GM12878 (cell line): Measurements from ENCODE around the gene UBE2F. TPM values are rescaled to one million over a fixed set of nuclear protein-coding genes. Genes with fewer than 3 reads are reported as not detected.

Experiments
- ATAC-seq: fragments of 200-7000 bp; cut with Tn5 transposase; 3 replicates; pipeline ENCODE4 v1.9.1; 2020; ENCODE audit warnings: mild to moderate bottlenecking, moderate library complexity
- BruUV-seq: library from RNA; stranded (reverse); fragments of 400-500 nt; replicated peaks from 2 replicates; lab custom pipeline; 2021; lab: Mats Ljungman, UMichigan
- CTCF ChIA-PET: fragments of 300-600 bp; sonication (Branson Sonifier 250); formaldehyde crosslinking; extraction: SDS; loops from one replicate; lab custom pipeline; 2021; ENCODE audit warnings: inconsistent platforms; lab: Yijun Ruan, JAX
- POLR2A ChIA-PET: fragments of 350-600 bp; formaldehyde crosslinking; extraction: SDS; loops from one replicate; lab custom pipeline; 2021; ENCODE audit warnings: inconsistent platforms; lab: Charles Lee
- RAD21 ChIA-PET: fragments of 300-600 bp; sonication (Branson Sonifier 250); formaldehyde crosslinking; loops from one replicate; lab custom pipeline; 2023; ENCODE audit warnings: antibody characterized with exemption; ENCODE audit not compliant: unreplicated experiment; lab: Charles Lee
- SMC1A ChIA-PET: fragments of 300-600 bp; sonication (Branson Sonifier 250); formaldehyde crosslinking; loops from one replicate; lab custom pipeline; 2023; ENCODE audit not compliant: unreplicated experiment, uncharacterized antibody; lab: Charles Lee
- DNase-seq: peaks from one replicate; pipeline ENCODE4 v3.0.0-alpha.2; 2011; ENCODE audit warnings: low read depth, low spot score
- FAIRE-seq: peaks from 3 replicates; lab custom pipeline; 2011; peaks lifted over from hg19 to GRCh38; lab: Jason Lieb, UNC
- H2AFZ ChIP-seq: 2 replicates; pipeline ENCODE4 v1.6.0; 2011; ENCODE audit warnings: low read depth, low read length, control low read depth; ENCODE audit not compliant: control insufficient read depth
- H3K27ac ChIP-seq: 2 replicates; pipeline ENCODE4 v1.5.1; 2011; ENCODE audit warnings: control low read depth; ENCODE audit not compliant: control insufficient read depth, insufficient read depth
- H3K27me3 ChIP-seq, 2 experiments: replicated peaks in 1 of 2; 2 replicates each; pipeline versions ENCODE4 v1.6.0 to v1.6.1; 2011; ENCODE audit warnings: low read length in 1 of 2; ENCODE audit not compliant: control insufficient read depth in 2 of 2, insufficient read depth in 2 of 2
- H3K36me3 ChIP-seq, 2 experiments: 2 replicates each; pipeline ENCODE4 v1.5.1; 2011; ENCODE audit warnings: low read length in 1 of 2; ENCODE audit not compliant: control insufficient read depth in 2 of 2, insufficient read depth in 2 of 2
- H3K4me1 ChIP-seq: 2 replicates; pipeline ENCODE4 v1.6.1; 2011; ENCODE audit warnings: mild to moderate bottlenecking, low read length, moderate library complexity, mixed read lengths; ENCODE audit not compliant: control insufficient read depth, insufficient read depth
- H3K4me2 ChIP-seq: 2 replicates; pipeline ENCODE4 v1.6.0; 2011; ENCODE audit warnings: control low read depth; ENCODE audit not compliant: control insufficient read depth, insufficient read depth
- H3K4me3 ChIP-seq: fragments of 200-600 bp; sonication (generic); 2 replicates; pipeline ENCODE4 v1.5.1; 2016
- H3K79me2 ChIP-seq: 2 replicates; pipeline ENCODE4 v1.6.0; 2011; ENCODE audit warnings: low read length; ENCODE audit not compliant: control insufficient read depth, insufficient read depth
- H3K9ac ChIP-seq: 2 replicates; pipeline ENCODE4 v1.8.0; 2011; ENCODE audit warnings: low read length, control low read depth, mixed read lengths; ENCODE audit not compliant: control insufficient read depth, insufficient read depth
- H3K9me3 ChIP-seq: replicated peaks from 3 replicates; pipeline ENCODE4 v1.5.1; 2011; ENCODE audit warnings: mild to moderate bottlenecking, low read length; ENCODE audit not compliant: control insufficient read depth, insufficient read depth
- H4K20me1 ChIP-seq: 2 replicates; pipeline ENCODE4 v1.6.0; 2011; ENCODE audit not compliant: control insufficient read depth, insufficient read depth
- EED ChIP-seq: sonication (generic); IDR thresholded peaks from 2 replicates; pipeline ENCODE4 v1.6.1; 2016; ENCODE audit warnings: antibody characterized with exemption, low read depth
- NFIC ChIP-seq: IDR thresholded peaks from 2 replicates; pipeline ENCODE4 v1.6.1; 2012; ENCODE audit warnings: low read depth, mild to moderate bottlenecking, inconsistent platforms, low read length, moderate library complexity
- NR2F1 ChIP-seq: fragments of 450-650 bp; conservative IDR thresholded peaks from 2 replicates; pipeline ENCODE4 v1.6.1; 2017; ENCODE audit warnings: mild to moderate bottlenecking
- SMC3 ChIP-seq: IDR thresholded peaks from 2 replicates; pipeline ENCODE4 v1.6.1; 2011; ENCODE audit warnings: low read length, improper control_type of control experiment, borderline replicate concordance
- YY1 ChIP-seq: IDR thresholded peaks from 2 replicates; pipeline ENCODE4 v1.6.1; 2011; ENCODE audit warnings: low read depth, mild to moderate bottlenecking, low read length
- WGBS: methylation state at CpG from one replicate; pipeline ENCODE4 v1.1.6; 2016; ENCODE audit warnings: low lambda C conversion rate; ENCODE audit not compliant: insufficient replicate concordance, insufficient coverage; ENCODE audit errors: missing lambda C conversion rate; 5-methylcytosine and 5-hydroxymethylcytosine counted together
- in situ Hi-C: fragments of 300-500 bp; cut with MboI; formaldehyde crosslinking; loops from 9 replicates; pipeline ENCODE4 v1.14.3; 2018; ENCODE audit warnings: mixed read lengths
- intact Hi-C: fragments of 100-400 bp; cut with micrococcal nuclease; formaldehyde crosslinking; loops from one replicate; pipeline ENCODE4 v1.14.2; 2022; ENCODE audit not compliant: unreplicated experiment
- polyA plus RNA-seq, 11 experiments: library from polyadenylated mRNA; depleted of rRNA in 4 of 11; unstranded in 6 of 11; stranded (reverse) in 5 of 11; fragments of >200 nt; fragmentation: Nextera tagmentation in 4 of 11; fragmentation: Illumina TruSeq in 1 of 11; extraction: Ambion mirVana in 4 of 11; extraction: Trizol in 1 of 11; gene quantifications; 1 replicate in 1 of 11; 2 replicates in 10 of 11; pipeline versions ENCODE4 v1.2.1 to v1.2.3, GENCODE V29; 2011 to 2016; ENCODE audit warnings: inconsistent platforms in 2 of 11, missing spikeins in 2 of 11, low read depth in 1 of 11
- small RNA-seq: library from RNA; depleted of rRNA; stranded (forward); fragments of <200 nt; gene quantifications from one replicate; pipeline ENCODE3, GENCODE V24; 2014
- total RNA-seq, 4 experiments: library from RNA; depleted of rRNA in 3 of 4; stranded (reverse); fragments of >200 nt in 3 of 4; fragmentation: Illumina TruSeq in 1 of 4; extraction: Trizol in 1 of 4; gene quantifications; 2 replicates each; pipeline versions ENCODE4 v1.2.1 to v1.2.3, GENCODE V29; 2013 to 2021
- TF ChIP-seq, protein P1 (sequence below): fragments of 450-650 bp; IDR thresholded peaks from 2 replicates; pipeline ENCODE4 v1.6.1; 2016; ENCODE audit warnings: mild to moderate bottlenecking, moderate library complexity, borderline replicate concordance
- TF ChIP-seq, protein P2 (sequence below): IDR thresholded peaks from 2 replicates; pipeline ENCODE4 v1.6.1; 2011; ENCODE audit warnings: low read depth, low read length, improper control_type of control experiment, borderline replicate concordance

Gene UBE2F
- total and polyA plus RNA-seq, 10 of the 15 experiments (the other 5 are each of a cell fraction or from before 2014, with no cell fraction given): 12.3 to 64.4 (median 31.5) TPM

DNA sequence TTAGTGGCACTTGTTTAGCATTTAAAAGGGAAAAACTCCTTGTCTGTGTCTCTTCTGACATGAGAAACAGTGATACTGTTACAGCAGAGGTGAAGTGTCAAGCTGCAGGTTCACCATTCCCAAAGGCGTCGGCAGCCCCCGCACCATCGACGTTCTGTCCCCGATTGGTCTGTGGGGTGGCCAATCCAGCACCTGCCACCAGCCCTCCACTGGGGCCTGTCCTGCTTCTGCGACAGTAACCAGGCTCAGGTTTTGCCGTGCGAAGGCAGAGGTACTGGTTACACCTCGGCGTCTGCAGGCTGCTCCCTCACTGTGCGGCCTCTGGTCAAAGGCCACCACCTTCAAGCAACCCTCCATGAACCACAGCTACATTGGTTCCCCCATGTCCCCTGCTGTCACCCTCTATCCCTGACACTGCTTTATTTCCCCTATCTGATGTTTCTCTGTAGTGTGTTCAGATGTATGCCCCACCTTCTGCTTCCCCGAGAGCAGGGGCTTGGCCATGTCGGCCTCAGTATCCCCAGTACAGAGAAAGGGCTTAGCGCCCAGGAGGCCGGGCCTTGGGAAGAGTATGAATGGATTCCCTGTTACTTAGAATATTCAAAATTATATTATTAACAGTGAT lies 124.7 kb downstream of the UBE2F start:
- CTCF ChIA-PET: no interaction called here
- intact Hi-C loops: no loop called here
- no peaks in the 10 kb centered on the region for H3K79me2 ChIP-seq
- no peaks in the 10 kb centered on the region for H3K27me3 ChIP-seq
- SMC1A ChIA-PET: no interaction called here
- no peak overlapping the region for H2AFZ ChIP-seq
- BruUV-seq: no TSS peak
- H3K9me3 ChIP-seq: no peaks in the 10 kb centered on the region
- no peak overlapping the region for H3K9ac ChIP-seq
- TF ChIP-seq EED (no peak), NR2F1 (no peak), SMC3 (no peak), NFIC (no peak), YY1 (no peak)
- TF ChIP-seq, protein P1, sequence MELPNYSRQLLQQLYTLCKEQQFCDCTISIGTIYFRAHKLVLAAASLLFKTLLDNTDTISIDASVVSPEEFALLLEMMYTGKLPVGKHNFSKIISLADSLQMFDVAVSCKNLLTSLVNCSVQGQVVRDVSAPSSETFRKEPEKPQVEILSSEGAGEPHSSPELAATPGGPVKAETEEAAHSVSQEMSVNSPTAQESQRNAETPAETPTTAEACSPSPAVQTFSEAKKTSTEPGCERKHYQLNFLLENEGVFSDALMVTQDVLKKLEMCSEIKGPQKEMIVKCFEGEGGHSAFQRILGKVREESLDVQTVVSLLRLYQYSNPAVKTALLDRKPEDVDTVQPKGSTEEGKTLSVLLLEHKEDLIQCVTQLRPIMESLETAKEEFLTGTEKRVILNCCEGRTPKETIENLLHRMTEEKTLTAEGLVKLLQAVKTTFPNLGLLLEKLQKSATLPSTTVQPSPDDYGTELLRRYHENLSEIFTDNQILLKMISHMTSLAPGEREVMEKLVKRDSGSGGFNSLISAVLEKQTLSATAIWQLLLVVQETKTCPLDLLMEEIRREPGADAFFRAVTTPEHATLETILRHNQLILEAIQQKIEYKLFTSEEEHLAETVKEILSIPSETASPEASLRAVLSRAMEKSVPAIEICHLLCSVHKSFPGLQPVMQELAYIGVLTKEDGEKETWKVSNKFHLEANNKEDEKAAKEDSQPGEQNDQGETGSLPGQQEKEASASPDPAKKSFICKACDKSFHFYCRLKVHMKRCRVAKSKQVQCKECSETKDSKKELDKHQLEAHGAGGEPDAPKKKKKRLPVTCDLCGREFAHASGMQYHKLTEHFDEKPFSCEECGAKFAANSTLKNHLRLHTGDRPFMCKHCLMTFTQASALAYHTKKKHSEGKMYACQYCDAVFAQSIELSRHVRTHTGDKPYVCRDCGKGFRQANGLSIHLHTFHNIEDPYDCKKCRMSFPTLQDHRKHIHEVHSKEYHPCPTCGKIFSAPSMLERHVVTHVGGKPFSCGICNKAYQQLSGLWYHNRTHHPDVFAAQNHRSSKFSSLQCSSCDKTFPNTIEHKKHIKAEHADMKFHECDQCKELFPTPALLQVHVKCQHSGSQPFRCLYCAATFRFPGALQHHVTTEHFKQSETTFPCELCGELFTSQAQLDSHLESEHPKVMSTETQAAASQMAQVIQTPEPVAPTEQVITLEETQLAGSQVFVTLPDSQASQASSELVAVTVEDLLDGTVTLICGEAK: no peak
- TF ChIP-seq, protein P2, sequence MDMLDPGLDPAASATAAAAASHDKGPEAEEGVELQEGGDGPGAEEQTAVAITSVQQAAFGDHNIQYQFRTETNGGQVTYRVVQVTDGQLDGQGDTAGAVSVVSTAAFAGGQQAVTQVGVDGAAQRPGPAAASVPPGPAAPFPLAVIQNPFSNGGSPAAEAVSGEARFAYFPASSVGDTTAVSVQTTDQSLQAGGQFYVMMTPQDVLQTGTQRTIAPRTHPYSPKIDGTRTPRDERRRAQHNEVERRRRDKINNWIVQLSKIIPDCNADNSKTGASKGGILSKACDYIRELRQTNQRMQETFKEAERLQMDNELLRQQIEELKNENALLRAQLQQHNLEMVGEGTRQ: no peak
- no peak overlapping the region for H3K4me3 ChIP-seq
- no peaks in the 10 kb centered on the region for H4K20me1 ChIP-seq
- H3K36me3 ChIP-seq: peaks cover 1 to 2% of the 10 kb centered on the region in 2 experiments; a peak in 3 of 4 replicates
- H3K4me2 ChIP-seq: no peak overlapping the region
- POLR2A ChIA-PET: no interaction called here
- RAD21 ChIA-PET: no interaction called here
- FAIRE-seq (no peak), DNase-seq (no peak), ATAC-seq (no peak)
- WGBS: 91% methylated on average over 16 of the region's 16 CpGs
- in situ Hi-C loops: no loop called here
- H3K27ac ChIP-seq: no peak overlapping the region
- H3K4me1 ChIP-seq: no peaks in the 10 kb centered on the region

Small RNAs within 50 kb of the gene (small RNA-seq; reads per million reads assigned to genes)
- not detected for gene RNU6-1333P

Other genes starting within 250 kb of the UBE2F start
- gene RBM44, start 168.2 kb upstream of the UBE2F start, total RNA-seq (2014; rRNA removed): 0.62 and 0.98 TPM in 2 replicates
- gene RBM44, start 168.2 kb upstream of the UBE2F start, total RNA-seq (2014; rRNA removed; fragmentation: Illumina TruSeq; extraction: Trizol): 1.1 and 1.5 TPM in 2 replicates
- gene RBM44, start 168.2 kb upstream of the UBE2F start, total RNA-seq (2021): 0.56 and 0.98 TPM in 2 replicates
- gene RBM44, start 168.2 kb upstream of the UBE2F start, polyA plus RNA-seq (2011; rRNA removed): 1.1 and 2.1 TPM in 2 replicates
- 0.87 and 1.3 TPM in 2 replicates for gene RBM44, start 168.2 kb upstream of the UBE2F start, polyA plus RNA-seq (2014; fragmentation: Illumina TruSeq; extraction: Trizol)
- under 1 TPM; 0.14 to 0.20 TPM for gene RBM44, start 168.2 kb upstream of the UBE2F start, polyA plus RNA-seq (2014; fragmentation: Nextera tagmentation; extraction: Ambion mirVana)
- gene RBM44, start 168.2 kb upstream of the UBE2F start, polyA plus RNA-seq (2014; rRNA removed): 0.55 and 1.4 TPM in 2 replicates
- gene RBM44, start 168.2 kb upstream of the UBE2F start, polyA plus RNA-seq (2016; fragmentation: Nextera tagmentation; extraction: Ambion mirVana): under 1 TPM in 1 of 2 experiments, not detected in 1; 0.24 TPM
- gene RAMP1, start 107.4 kb upstream of the UBE2F start, total RNA-seq (2014; rRNA removed): 0.11 and 0.27 TPM in 2 replicates
- gene RAMP1, start 107.4 kb upstream of the UBE2F start, total RNA-seq (2014; rRNA removed; fragmentation: Illumina TruSeq; extraction: Trizol): not detected in 2 replicates
- not detected in 2 replicates for gene RAMP1, start 107.4 kb upstream of the UBE2F start, total RNA-seq (2021)
- 0.12 TPM in 1 of 2 replicates, not detected in the other for gene RAMP1, start 107.4 kb upstream of the UBE2F start, polyA plus RNA-seq (2011; rRNA removed)
- gene RAMP1, start 107.4 kb upstream of the UBE2F start, polyA plus RNA-seq (2014; fragmentation: Illumina TruSeq; extraction: Trizol): not detected in 2 replicates
- gene RAMP1, start 107.4 kb upstream of the UBE2F start, polyA plus RNA-seq (2014; fragmentation: Nextera tagmentation; extraction: Ambion mirVana): not detected
- 0.19 and 0.36 TPM in 2 replicates for gene RAMP1, start 107.4 kb upstream of the UBE2F start, polyA plus RNA-seq (2014; rRNA removed)
- gene RAMP1, start 107.4 kb upstream of the UBE2F start, polyA plus RNA-seq (2016; fragmentation: Nextera tagmentation; extraction: Ambion mirVana): not detected
- 35.4 and 37.9 TPM in 2 replicates for gene SCLY, start 94.0 kb downstream of the UBE2F start, total RNA-seq (2014; rRNA removed)
- 22.6 and 24.4 TPM in 2 replicates for gene SCLY, start 94.0 kb downstream of the UBE2F start, total RNA-seq (2014; rRNA removed; fragmentation: Illumina TruSeq; extraction: Trizol)
- 31.9 and 34.3 TPM in 2 replicates for gene SCLY, start 94.0 kb downstream of the UBE2F start, total RNA-seq (2021)
- gene SCLY, start 94.0 kb downstream of the UBE2F start, polyA plus RNA-seq (2011; rRNA removed): 31.9 and 42.2 TPM in 2 replicates
- gene SCLY, start 94.0 kb downstream of the UBE2F start, polyA plus RNA-seq (2014; fragmentation: Illumina TruSeq; extraction: Trizol): 22.2 and 22.3 TPM in 2 replicates
- gene SCLY, start 94.0 kb downstream of the UBE2F start, polyA plus RNA-seq (2014; fragmentation: Nextera tagmentation; extraction: Ambion mirVana): 1 to 10 TPM; 3.3 to 3.6 TPM
- 30.3 and 35.2 TPM in 2 replicates for gene SCLY, start 94.0 kb downstream of the UBE2F start, polyA plus RNA-seq (2014; rRNA removed)
- 10 to 100 TPM; 46.4 to 49.1 TPM for gene SCLY, start 94.0 kb downstream of the UBE2F start, polyA plus RNA-seq (2016; fragmentation: Nextera tagmentation; extraction: Ambion mirVana)
- 0.49 and 0.56 TPM in 2 replicates for gene ESPNL, start 133.3 kb downstream of the UBE2F start, total RNA-seq (2014; rRNA removed)
- gene ESPNL, start 133.3 kb downstream of the UBE2F start, total RNA-seq (2014; rRNA removed; fragmentation: Illumina TruSeq; extraction: Trizol): 0.14 and 0.18 TPM in 2 replicates
- gene ESPNL, start 133.3 kb downstream of the UBE2F start, total RNA-seq (2021): 0.32 and 0.41 TPM in 2 replicates
- 0.56 and 0.94 TPM in 2 replicates for gene ESPNL, start 133.3 kb downstream of the UBE2F start, polyA plus RNA-seq (2011; rRNA removed)
- gene ESPNL, start 133.3 kb downstream of the UBE2F start, polyA plus RNA-seq (2014; fragmentation: Illumina TruSeq; extraction: Trizol): 0.12 TPM in 1 of 2 replicates, not detected in the other
- gene ESPNL, start 133.3 kb downstream of the UBE2F start, polyA plus RNA-seq (2014; fragmentation: Nextera tagmentation; extraction: Ambion mirVana): not detected
- 0.36 and 0.39 TPM in 2 replicates for gene ESPNL, start 133.3 kb downstream of the UBE2F start, polyA plus RNA-seq (2014; rRNA removed)
- gene ESPNL, start 133.3 kb downstream of the UBE2F start, polyA plus RNA-seq (2016; fragmentation: Nextera tagmentation; extraction: Ambion mirVana): under 1 TPM in 1 of 2 experiments, not detected in 1; 0.05 TPM
- gene KLHL30, start 171.7 kb downstream of the UBE2F start, total RNA-seq (2014; rRNA removed): 0.05 TPM in 1 of 2 replicates, not detected in the other
- not detected in 2 replicates for gene KLHL30, start 171.7 kb downstream of the UBE2F start, total RNA-seq (2014; rRNA removed; fragmentation: Illumina TruSeq; extraction: Trizol)
- 0.05 TPM in 1 of 2 replicates, not detected in the other for gene KLHL30, start 171.7 kb downstream of the UBE2F start, total RNA-seq (2021)
- not detected in 2 replicates for gene KLHL30, start 171.7 kb downstream of the UBE2F start, polyA plus RNA-seq (2011; rRNA removed)
- not detected in 2 replicates for gene KLHL30, start 171.7 kb downstream of the UBE2F start, polyA plus RNA-seq (2014; fragmentation: Illumina TruSeq; extraction: Trizol)
- not detected for gene KLHL30, start 171.7 kb downstream of the UBE2F start, polyA plus RNA-seq (2014; fragmentation: Nextera tagmentation; extraction: Ambion mirVana)
- not detected in 2 replicates for gene KLHL30, start 171.7 kb downstream of the UBE2F start, polyA plus RNA-seq (2014; rRNA removed)
- gene KLHL30, start 171.7 kb downstream of the UBE2F start, polyA plus RNA-seq (2016; fragmentation: Nextera tagmentation; extraction: Ambion mirVana): under 1 TPM in 1 of 2 experiments, not detected in 1; 0.03 TPM
- gene ERFE, start 192.0 kb downstream of the UBE2F start, total RNA-seq (2014; rRNA removed): not detected in 2 replicates
- not detected in 2 replicates for gene ERFE, start 192.0 kb downstream of the UBE2F start, total RNA-seq (2014; rRNA removed; fragmentation: Illumina TruSeq; extraction: Trizol)
- gene ERFE, start 192.0 kb downstream of the UBE2F start, total RNA-seq (2021): not detected in 2 replicates
- not detected in 2 replicates for gene ERFE, start 192.0 kb downstream of the UBE2F start, polyA plus RNA-seq (2011; rRNA removed)
- gene ERFE, start 192.0 kb downstream of the UBE2F start, polyA plus RNA-seq (2014; fragmentation: Illumina TruSeq; extraction: Trizol): not detected in 2 replicates
- not detected for gene ERFE, start 192.0 kb downstream of the UBE2F start, polyA plus RNA-seq (2014; fragmentation: Nextera tagmentation; extraction: Ambion mirVana)
- not detected in 2 replicates for gene ERFE, start 192.0 kb downstream of the UBE2F start, polyA plus RNA-seq (2014; rRNA removed)
- not detected for gene ERFE, start 192.0 kb downstream of the UBE2F start, polyA plus RNA-seq (2016; fragmentation: Nextera tagmentation; extraction: Ambion mirVana)
- 30.2 and 30.8 TPM in 2 replicates for gene ILKAP, start 236.7 kb downstream of the UBE2F start, total RNA-seq (2014; rRNA removed)
- gene ILKAP, start 236.7 kb downstream of the UBE2F start, total RNA-seq (2014; rRNA removed; fragmentation: Illumina TruSeq; extraction: Trizol): 22.9 and 24.0 TPM in 2 replicates
- gene ILKAP, start 236.7 kb downstream of the UBE2F start, total RNA-seq (2021): 42.2 and 44.5 TPM in 2 replicates
- 39.2 and 46.5 TPM in 2 replicates for gene ILKAP, start 236.7 kb downstream of the UBE2F start, polyA plus RNA-seq (2011; rRNA removed)
- gene ILKAP, start 236.7 kb downstream of the UBE2F start, polyA plus RNA-seq (2014; fragmentation: Illumina TruSeq; extraction: Trizol): 23.7 and 30.2 TPM in 2 replicates
- 10 to 100 TPM in 1 of 2 experiments, 1 to 10 TPM in 1; 4.2 to 11.2 TPM for gene ILKAP, start 236.7 kb downstream of the UBE2F start, polyA plus RNA-seq (2014; fragmentation: Nextera tagmentation; extraction: Ambion mirVana)
- 55.8 and 65.3 TPM in 2 replicates for gene ILKAP, start 236.7 kb downstream of the UBE2F start, polyA plus RNA-seq (2014; rRNA removed)
- gene ILKAP, start 236.7 kb downstream of the UBE2F start, polyA plus RNA-seq (2016; fragmentation: Nextera tagmentation; extraction: Ambion mirVana): 10 to 100 TPM; 63.8 to 64.8 TPM